Measurements from ENCODE around the gene CCDC71.

GRCh38 chr3:49120438-49121131, 45.5 kb downstream of the CCDC71 start, which contains the start of gene USP19:
- TF ChIP-seq, protein P1, sequence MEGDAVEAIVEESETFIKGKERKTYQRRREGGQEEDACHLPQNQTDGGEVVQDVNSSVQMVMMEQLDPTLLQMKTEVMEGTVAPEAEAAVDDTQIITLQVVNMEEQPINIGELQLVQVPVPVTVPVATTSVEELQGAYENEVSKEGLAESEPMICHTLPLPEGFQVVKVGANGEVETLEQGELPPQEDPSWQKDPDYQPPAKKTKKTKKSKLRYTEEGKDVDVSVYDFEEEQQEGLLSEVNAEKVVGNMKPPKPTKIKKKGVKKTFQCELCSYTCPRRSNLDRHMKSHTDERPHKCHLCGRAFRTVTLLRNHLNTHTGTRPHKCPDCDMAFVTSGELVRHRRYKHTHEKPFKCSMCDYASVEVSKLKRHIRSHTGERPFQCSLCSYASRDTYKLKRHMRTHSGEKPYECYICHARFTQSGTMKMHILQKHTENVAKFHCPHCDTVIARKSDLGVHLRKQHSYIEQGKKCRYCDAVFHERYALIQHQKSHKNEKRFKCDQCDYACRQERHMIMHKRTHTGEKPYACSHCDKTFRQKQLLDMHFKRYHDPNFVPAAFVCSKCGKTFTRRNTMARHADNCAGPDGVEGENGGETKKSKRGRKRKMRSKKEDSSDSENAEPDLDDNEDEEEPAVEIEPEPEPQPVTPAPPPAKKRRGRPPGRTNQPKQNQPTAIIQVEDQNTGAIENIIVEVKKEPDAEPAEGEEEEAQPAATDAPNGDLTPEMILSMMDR (tag by site-specific recombination; IDR thresholded peaks at IDR 0.05): 0 out of 2 replicates have a peak, but pooled peaks have one; percentile 36
- TF ChIP-seq ZNF560 (tag by site-specific recombination; IDR thresholded peaks at IDR 0.05; ENCODE audit: borderline replicate concordance): no peak

All from HEK293 (cell line).